Stomach (tissue), 9 donors: Measurements from ENCODE around the gene ULK4. TPM values are rescaled to one million over a fixed set of nuclear protein-coding genes. Genes with fewer than 3 reads are reported as not detected.

ENCODE experiments used
- DNase-seq, 2 donors: peaks; one replicate each; pipeline versions ENCODE4 v3.0.0 to v3.0.0-alpha.2; 2013 to 2019
- H3K27ac ChIP-seq, 5 donors: fragments of 200-600 bp in 4 of 5; sonication (generic) in 4 of 5; one replicate each; pipeline ENCODE4 v1.5.1; 2013 to 2019; ENCODE audit warnings: mild to moderate bottlenecking in 1 of 5, moderate library complexity in 1 of 5
- H3K27me3 ChIP-seq, 3 donors: fragments of 200-600 bp; sonication (generic); one replicate each; pipeline ENCODE4 v1.5.1; 2017 to 2019; ENCODE audit warnings: mixed run types in 1 of 3
- H3K36me3 ChIP-seq, 4 donors: fragments of 200-600 bp; sonication (generic); 1 replicate in 3 of 4; 2 replicates in 1 of 4; pipeline ENCODE4 v1.5.1; 2016 to 2019
- H3K4me1 ChIP-seq, 4 donors: fragments of 200-600 bp; sonication (generic); one replicate each; pipeline ENCODE4 v1.5.1; 2016 to 2019
- H3K4me3 ChIP-seq, 4 donors: fragments of 200-600 bp; sonication (generic) in 3 of 4; one replicate each; pipeline ENCODE4 v1.5.1; 2016 to 2019; ENCODE audit warnings: mild to moderate bottlenecking in 1 of 4
- H3K9me3 ChIP-seq, 4 donors: fragments of 200-600 bp; sonication (generic); one replicate each; pipeline ENCODE4 v1.5.1; 2016 to 2019
- EP300 ChIP-seq: sonication (generic); formaldehyde crosslinking; IDR thresholded peaks from one replicate; pipeline ENCODE4 v1.6.1; 2017; ENCODE audit warnings: antibody characterized with exemption
- POLR2A ChIP-seq, 4 donors: fragments of 450-650 bp; IDR thresholded peaks; one replicate each; pipeline ENCODE4 v1.6.1; 2016; ENCODE audit warnings: antibody characterized with exemption in 4 of 4, control low read depth in 2 of 4, mild to moderate bottlenecking in 1 of 4, moderate library complexity in 1 of 4
- POLR2AphosphoS5 ChIP-seq, 3 donors: sonication (generic); formaldehyde crosslinking; IDR thresholded peaks; one replicate each; pipeline ENCODE4 v1.6.1; 2016; ENCODE audit warnings: antibody characterized with exemption in 3 of 3
- WGBS, 5 donors: extraction: QIAGEN DNeasy Blood & Tissue Kit in 3 of 5; methylation state at CpG; one replicate each; pipeline versions ENCODE4 v1.1.5 to v1.1.7; 2013 to 2018; 5-methylcytosine and 5-hydroxymethylcytosine counted together
- intact Hi-C: fragments of 100-400 bp; cut with DNase I; formaldehyde crosslinking; loops from one replicate; pipeline ENCODE4 v1.15.1; 2023; ENCODE audit warnings: low total_unique reads
- polyA plus RNA-seq, 3 donors: library from polyadenylated mRNA; stranded (reverse); fragments of 200-250 nt; gene quantifications; one replicate each; pipeline ENCODE4 v1.2.3, GENCODE V29; 2013
- total RNA-seq, 5 donors: library from RNA; depleted of rRNA; stranded (reverse); fragments of >200 nt; gene quantifications; one replicate each; pipeline versions ENCODE4 v1.1.0 to v1.2.3, GENCODE V29; 2014 to 2016
- TF ChIP-seq, protein P1 (sequence below), 7 experiments: fragments of 450-650 bp in 4 of 7; fragments of 200-600 bp in 3 of 7; sonication (generic) in 3 of 7; IDR thresholded peaks; one replicate each; pipeline ENCODE4 v1.5.1; 2016 to 2019; ENCODE audit warnings: antibody characterized with exemption in 7 of 7, control low read depth in 2 of 7, mild to moderate bottlenecking in 1 of 7
- donor health status: healthy with polysubstance abuse.
- donor health status: Bipolar disorder and iron deficiency.
- donor health status: healthy.

ULK4 gene
- total and polyA plus RNA-seq, 8 donors, result 1.6 to 150 (median 7.4) TPM

DNA sequence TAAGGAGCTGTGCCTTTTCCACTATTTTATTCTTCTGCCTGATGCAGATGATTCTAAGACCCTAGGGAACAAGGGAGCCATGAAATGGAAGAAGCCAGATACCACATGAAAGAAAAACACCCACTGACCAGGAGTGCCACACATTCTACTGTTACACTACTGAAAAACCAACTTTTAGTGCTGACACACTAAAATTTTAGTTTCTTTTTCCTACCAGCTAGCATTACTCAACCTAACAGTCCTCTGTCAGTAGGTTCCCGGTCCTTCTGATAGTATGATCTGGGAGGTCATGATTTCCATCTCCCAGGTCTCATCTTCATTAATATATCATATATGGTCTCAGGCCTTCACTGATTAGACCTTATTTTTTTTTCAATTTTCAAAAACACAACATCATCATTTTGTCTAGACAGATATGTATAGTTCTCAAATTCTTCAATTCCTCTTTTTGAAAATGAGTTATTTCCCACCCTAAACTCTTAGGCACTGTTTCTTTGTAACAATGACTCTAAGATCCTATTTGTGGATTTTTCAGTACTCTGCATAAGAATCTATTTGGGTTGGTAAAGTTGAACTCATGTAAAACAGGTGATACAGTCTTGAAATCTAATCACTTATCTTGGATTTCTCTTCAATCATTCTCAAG lies 440.8 kb downstream of the ULK4 start:
- DNase-seq, result no peak
- Histone ChIP-seq H3K9me3 (no peaks in the 10 kb centered on the region), H3K4me3 (no peak overlapping the region), H3K36me3 (no peaks in the 10 kb centered on the region), H3K27ac (no peak overlapping the region), H3K27me3 (no peaks in the 10 kb centered on the region), H3K4me1 (no peaks in the 10 kb centered on the region)
- no peak for TF ChIP-seq POLR2A (IDR thresholded peaks at IDR 0.05)
- TF ChIP-seq, protein P1, sequence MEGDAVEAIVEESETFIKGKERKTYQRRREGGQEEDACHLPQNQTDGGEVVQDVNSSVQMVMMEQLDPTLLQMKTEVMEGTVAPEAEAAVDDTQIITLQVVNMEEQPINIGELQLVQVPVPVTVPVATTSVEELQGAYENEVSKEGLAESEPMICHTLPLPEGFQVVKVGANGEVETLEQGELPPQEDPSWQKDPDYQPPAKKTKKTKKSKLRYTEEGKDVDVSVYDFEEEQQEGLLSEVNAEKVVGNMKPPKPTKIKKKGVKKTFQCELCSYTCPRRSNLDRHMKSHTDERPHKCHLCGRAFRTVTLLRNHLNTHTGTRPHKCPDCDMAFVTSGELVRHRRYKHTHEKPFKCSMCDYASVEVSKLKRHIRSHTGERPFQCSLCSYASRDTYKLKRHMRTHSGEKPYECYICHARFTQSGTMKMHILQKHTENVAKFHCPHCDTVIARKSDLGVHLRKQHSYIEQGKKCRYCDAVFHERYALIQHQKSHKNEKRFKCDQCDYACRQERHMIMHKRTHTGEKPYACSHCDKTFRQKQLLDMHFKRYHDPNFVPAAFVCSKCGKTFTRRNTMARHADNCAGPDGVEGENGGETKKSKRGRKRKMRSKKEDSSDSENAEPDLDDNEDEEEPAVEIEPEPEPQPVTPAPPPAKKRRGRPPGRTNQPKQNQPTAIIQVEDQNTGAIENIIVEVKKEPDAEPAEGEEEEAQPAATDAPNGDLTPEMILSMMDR (IDR thresholded peaks at IDR 0.05), result no peak
- no peak for TF ChIP-seq POLR2AphosphoS5 (IDR thresholded peaks at IDR 0.05)
- no peak for TF ChIP-seq EP300
- intact Hi-C loops, result no loop called here
- WGBS, 5 donors, result 83 to 92% (median 88%) methylated on average over 1 of the region's 1 CpG

DNA sequence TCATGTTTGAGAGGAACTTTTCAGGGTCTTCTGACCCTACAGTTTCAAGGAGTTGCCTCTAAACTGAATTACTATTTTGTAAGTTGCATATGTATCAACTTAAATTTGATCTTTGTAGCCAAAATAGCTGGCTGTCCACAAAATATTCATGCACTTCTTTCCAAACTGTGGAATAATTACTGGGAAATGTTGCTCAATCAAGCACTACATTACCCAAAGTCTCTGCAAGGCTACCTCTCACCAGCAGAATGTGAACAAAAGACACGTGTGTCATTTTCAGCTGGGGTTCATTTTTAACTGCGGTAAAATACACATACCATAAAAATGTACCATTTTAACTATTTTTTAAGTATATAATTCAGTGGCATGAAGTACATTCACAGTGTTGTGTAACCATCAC lies 442.2 kb downstream of the ULK4 start:
- Histone ChIP-seq H3K4me1 (no peaks in the 10 kb centered on the region), H3K9me3 (no peaks in the 10 kb centered on the region), H3K4me3 (no peak overlapping the region), H3K27ac (no peak overlapping the region), H3K27me3 (no peaks in the 10 kb centered on the region), H3K36me3 (no peaks in the 10 kb centered on the region)
- no peak for DNase-seq
- WGBS, 5 donors, result 86 to 96% (median 92%) methylated on average over 2 of the region's 2 CpGs
- intact Hi-C loops, result no loop called here
- TF ChIP-seq EP300 (no peak), POLR2A (IDR thresholded peaks at IDR 0.05) (no peak), POLR2AphosphoS5 (IDR thresholded peaks at IDR 0.05) (no peak)
- TF ChIP-seq, protein P1 (IDR thresholded peaks at IDR 0.05), result no peak

DNA sequence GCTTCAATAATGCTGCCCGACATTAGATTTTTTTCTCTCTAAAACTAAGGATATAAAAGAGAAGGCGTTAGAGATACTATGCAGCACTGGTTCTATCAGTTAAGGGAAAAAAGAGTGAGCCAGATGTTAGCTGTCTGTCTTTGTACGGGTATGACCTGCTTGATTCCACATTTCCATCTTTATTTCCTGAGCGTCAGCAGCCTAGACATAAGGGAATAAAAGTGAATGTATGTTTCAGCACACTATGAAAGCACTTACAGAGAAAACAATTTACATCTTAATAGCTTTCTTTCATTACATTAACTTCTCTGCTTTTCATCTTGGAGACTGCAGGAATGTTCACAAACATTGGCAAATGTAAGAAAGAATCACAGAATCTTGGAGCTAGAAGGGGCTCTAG lies 443.3 kb downstream of the ULK4 start:
- H3K36me3 ChIP-seq, result no peaks in the 10 kb centered on the region
- no peaks in the 10 kb centered on the region for H3K27me3 ChIP-seq
- H3K4me1 ChIP-seq, result no peaks in the 10 kb centered on the region
- H3K9me3 ChIP-seq, result no peaks in the 10 kb centered on the region
- WGBS, 5 donors, result 68 to 87% (median 75%) methylated on average over 4 of the region's 4 CpGs
- H3K27ac ChIP-seq, result no peak overlapping the region
- DNase-seq, result peak in 1 of 2 donors; percentile 7
- intact Hi-C loops, result no loop called here
- no peak overlapping the region for H3K4me3 ChIP-seq
- TF ChIP-seq POLR2AphosphoS5 (IDR thresholded peaks at IDR 0.05) (no peak), POLR2A (IDR thresholded peaks at IDR 0.05) (no peak), EP300 (no peak)
- TF ChIP-seq, protein P1 (IDR thresholded peaks at IDR 0.05), result no peak

DNA sequence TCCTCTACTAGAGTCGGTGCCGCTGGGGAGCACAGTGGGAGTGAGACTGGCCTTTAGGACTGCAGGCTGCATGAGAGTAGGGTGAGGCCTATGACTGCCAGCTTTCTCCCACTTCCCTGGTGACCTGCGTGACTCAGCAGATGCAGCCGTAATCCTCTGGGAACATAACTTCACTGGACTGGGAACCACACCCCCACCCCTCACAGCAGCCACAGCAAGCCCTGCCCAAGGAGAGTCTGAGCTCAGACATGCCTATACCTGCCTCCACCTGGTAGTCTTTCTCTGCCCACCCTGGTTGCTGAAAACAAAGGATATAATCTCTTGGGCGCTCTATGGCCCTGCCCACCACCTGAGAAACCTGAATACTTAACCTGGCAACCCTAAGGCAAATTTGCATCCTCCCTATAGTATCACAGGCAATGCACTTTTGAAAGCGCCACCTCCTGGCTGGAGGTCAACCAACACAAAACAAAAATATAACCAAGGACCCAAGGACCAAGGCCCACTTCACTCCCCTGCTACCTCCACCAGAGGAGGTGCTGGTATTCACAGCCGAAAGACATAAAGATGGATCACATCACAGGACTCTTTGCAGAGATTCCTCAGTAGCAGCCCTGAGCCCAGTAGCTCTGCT lies 453.7 kb downstream of the ULK4 start:
- no peak for DNase-seq
- WGBS, 5 donors, result 91 to 97% (median 96%) methylated on average over 7 of the region's 7 CpGs
- Histone ChIP-seq H3K4me3 (no peak overlapping the region), H3K4me1 (no peaks in the 10 kb centered on the region), H3K27me3 (no peaks in the 10 kb centered on the region), H3K9me3 (peaks cover 0 to 20% (median 7%) of the 10 kb centered on the region in 4 donors), H3K36me3 (no peaks in the 10 kb centered on the region), H3K27ac (no peak overlapping the region)
- TF ChIP-seq POLR2AphosphoS5 (IDR thresholded peaks at IDR 0.05), result no peak
- TF ChIP-seq, protein P1 (IDR thresholded peaks at IDR 0.05), result no peak
- TF ChIP-seq POLR2A (IDR thresholded peaks at IDR 0.05), result no peak
- no peak for TF ChIP-seq EP300
- intact Hi-C loops, result no loop called here
